HG02884 (cell line): ENCODE data around the gene PYGM.

ENCODE experiments used
- ATAC-seq: cut with Tn5 transposase; IDR thresholded peaks from one replicate; pipeline ENCODE4 v1.9.1; 2021; ENCODE audit warnings: mild to moderate bottlenecking, moderate library complexity; ENCODE audit not compliant: unreplicated experiment

The PYGM gene

DNA sequence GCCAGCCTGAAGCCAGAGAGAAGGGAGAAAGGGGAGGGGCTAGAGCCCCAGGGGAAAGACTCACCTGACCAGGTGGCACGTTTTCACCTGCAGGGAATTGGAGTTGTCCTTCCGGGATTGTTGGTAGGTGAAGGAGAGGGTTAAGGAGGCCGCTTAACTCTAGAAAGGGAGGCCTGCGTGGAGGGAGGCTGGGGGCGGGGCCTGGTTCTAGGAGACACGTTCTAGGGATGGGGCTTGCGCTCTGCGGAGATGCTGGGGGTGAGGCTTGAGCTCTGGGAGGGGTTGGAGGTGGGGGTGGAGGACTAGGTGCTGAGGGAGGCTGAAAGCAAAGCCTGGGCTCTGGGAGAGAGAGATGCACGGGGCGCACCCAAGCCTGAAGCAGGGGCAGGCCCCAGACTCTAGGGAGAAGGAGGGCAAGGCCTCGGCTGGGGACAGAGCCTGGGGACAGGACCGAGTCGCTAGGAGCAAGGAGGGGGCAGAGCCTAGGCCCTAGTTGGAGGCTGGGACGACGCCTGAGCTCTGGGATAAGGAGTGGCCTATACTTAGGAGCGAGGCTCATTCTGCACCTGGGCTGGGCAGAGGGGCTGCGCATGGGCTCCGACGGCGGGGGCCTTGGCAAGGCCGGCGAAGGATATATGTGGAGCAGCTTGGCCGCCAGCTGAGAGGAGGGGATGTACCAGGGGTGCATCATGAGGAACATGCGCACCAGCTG lies 18.2 kb downstream of the PYGM start:
- ATAC-seq = no peak

DNA sequence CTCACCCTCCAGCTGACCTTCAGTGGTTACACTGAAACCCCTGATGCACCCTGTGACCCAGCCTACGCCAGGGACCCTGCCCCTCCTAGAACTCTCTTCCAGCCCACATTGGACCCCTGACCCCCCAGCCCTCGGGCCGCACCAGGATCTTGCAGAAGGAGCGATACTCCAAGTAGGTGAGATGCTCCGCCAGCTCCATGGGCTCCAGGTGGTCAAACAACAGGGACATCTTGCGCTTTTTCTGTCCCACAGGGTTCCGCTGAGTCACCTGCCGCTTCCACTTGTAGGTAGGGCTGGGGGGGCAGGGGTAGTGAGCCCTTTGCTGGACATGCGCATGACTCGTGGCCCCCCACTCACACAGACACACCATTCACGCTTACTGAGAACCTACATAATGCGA lies 19.9 kb downstream of the PYGM start:
- no peak for ATAC-seq

GRCh38 chr11:64736654-64737053 lies 23.1 kb downstream of the PYGM start:
- ATAC-seq = no peak

- ATAC-seq = no peak
These were observed 24.0 kb downstream of the PYGM start for GRCh38 chr11:64735725-64736259.

DNA sequence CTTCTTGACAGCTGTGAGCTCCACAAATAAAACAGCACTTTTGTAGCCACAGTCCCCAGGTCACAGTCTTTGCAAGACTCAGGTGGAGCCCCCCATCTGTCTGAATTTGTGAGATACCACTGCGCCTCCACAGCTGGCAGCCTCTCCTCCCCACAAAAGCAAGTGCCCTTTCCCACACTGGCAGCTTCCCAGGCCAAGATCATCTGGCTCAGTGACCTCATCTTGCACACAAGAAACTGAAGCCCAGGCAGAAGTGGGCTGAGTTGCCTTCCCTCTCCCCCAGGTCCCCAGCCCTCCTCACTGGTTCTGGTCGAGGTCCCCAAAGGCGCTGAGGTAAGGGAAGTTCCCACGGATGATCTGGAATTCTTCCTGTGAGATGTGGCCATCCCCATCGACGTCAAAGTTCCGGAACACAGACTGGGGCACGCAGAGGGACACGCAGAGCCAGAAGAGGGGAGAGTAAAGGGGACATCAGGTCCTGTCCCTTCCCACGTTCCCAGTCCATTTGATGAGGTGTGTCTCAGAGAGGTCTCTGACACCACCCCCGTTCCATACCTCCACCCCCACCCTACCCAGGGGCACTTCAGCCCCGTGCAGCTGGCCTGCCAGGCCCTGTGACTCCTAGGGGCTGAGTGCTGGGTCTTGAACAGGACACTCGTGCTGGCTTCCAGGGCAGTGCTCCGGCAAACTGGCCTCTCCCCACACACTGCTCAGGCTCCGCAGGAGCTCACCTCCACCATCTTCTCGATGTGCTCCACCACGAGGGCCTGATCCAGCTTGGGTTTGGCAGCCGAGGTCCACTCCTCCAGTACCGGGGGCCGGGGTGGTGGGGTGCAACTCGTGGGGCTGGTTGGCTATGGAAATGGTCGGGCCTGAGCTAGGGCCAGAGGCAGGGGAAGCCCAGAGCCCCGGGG lies 24.7 kb downstream of the PYGM start:
- ATAC-seq = no peak

GRCh38 chr11:64731601-64732000 lies 28.2 kb downstream of the PYGM start:
- no peak for ATAC-seq

DNA sequence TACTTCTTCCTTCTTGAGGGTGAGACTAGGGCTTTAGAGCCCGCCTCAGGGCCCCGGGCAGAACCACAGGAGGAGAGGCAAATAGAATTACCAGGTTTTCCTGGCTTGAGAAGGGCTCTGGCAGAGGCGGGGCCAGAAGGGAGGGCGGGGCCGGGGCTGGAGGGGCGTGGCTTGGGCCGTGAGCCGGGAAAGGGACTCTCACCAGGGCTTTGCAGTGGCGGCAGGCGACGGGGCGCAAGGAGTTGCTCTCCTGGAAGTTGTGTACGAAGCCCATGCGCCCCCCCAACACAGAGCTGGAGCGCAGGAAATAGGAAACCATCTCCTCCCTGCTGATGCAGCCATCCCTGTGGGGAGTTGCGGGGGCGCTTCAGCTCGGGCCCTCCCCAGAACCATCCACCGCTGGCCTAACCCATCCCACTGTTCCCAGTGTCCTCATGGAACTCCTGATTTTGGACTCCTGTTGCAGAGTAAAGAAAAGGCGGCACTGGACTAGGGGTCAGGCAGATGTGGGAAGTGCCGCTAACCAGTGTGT lies 29.9 kb downstream of the PYGM start:
- ATAC-seq = no peak

DNA sequence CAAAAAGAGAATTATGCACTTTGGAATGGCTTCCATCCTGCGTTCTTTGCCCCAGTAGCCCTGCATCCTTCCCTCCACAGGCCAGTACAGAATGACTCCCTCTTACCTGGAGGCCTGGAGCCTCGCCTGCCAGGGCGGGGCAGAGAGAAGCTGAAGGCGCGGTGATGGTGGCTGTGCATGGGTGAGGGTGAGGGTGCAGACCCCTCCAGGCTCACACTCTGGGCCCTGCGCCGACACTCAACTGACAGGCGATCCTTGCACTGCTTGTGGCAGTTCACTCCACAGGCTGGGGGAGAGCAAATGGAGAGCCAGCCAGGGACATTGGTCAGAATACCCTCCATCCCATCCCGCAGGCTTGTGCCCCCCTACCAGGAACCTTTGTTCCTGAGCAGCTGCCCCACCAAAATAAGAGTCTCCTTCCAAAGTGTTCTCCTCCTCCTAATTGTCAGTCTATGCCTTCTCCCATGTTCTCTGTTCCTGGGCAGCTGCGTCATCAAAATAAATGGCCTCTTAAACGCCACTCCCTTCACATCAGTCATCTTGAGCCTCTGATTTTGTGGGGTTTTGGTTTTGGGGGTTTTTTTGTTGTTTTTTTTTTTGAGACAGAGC lies 30.9 kb downstream of the PYGM start:
- no peak for ATAC-seq

GRCh38 chr11:64726867-64727530 lies 32.8 kb downstream of the PYGM start:
- ATAC-seq = no peak

GRCh38 chr11:64726211-64726641 lies 33.5 kb downstream of the PYGM start:
- ATAC-seq = no peak

- ATAC-seq = no peak
These were observed 34.8 kb downstream of the PYGM start for GRCh38 chr11:64724863-64725532.

GRCh38 chr11:64723907-64724862 lies 35.6 kb downstream of the PYGM start:
- ATAC-seq = peak; percentile 11

DNA sequence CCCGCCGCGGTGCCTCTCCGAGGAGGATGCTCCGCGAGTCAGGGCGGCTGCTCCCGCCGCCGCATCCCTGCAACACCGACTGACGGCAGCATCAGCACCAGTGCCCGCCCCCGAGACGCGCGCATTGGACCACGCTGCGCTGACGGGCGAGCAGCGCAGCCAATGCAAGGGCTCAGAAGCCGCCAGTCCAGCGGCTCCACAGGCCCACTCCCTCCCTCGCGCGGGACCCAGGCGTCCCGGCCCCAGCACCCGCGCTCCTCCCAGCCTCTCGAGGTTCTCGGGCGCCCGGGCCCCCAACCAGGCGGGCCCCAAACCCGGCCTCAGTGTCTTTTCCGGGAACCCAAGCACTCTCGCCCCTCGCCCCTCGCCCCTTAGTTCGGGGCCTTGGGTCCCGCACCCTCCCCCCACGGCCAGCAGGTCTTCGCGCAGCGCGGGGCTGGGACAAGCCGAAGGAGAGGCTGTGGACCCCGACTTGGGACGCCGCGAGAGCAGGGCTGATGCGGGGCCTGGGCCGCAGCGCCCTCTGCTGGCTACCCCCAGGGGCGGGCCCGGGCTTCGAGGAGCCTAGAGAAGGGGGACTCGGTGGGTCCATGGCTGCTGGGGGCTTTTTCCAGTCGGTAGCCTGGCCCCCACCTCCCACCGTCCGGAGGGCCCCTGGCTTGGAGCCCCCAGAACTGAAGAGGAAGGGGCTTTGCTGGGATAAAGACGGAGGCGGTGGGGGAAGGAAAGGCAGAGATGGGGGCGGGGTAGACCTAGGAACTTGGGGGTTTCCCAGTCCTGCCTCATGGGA lies 36.5 kb downstream of the PYGM start, which contains the start of gene NRXN2:
TSS of gene NRXN2 (minus strand) at position 81 of the 790 bp plus-strand sequence. CDS start 9,498 bp downstream, outside the sequence.
- peak; percentile 69 for ATAC-seq

DNA sequence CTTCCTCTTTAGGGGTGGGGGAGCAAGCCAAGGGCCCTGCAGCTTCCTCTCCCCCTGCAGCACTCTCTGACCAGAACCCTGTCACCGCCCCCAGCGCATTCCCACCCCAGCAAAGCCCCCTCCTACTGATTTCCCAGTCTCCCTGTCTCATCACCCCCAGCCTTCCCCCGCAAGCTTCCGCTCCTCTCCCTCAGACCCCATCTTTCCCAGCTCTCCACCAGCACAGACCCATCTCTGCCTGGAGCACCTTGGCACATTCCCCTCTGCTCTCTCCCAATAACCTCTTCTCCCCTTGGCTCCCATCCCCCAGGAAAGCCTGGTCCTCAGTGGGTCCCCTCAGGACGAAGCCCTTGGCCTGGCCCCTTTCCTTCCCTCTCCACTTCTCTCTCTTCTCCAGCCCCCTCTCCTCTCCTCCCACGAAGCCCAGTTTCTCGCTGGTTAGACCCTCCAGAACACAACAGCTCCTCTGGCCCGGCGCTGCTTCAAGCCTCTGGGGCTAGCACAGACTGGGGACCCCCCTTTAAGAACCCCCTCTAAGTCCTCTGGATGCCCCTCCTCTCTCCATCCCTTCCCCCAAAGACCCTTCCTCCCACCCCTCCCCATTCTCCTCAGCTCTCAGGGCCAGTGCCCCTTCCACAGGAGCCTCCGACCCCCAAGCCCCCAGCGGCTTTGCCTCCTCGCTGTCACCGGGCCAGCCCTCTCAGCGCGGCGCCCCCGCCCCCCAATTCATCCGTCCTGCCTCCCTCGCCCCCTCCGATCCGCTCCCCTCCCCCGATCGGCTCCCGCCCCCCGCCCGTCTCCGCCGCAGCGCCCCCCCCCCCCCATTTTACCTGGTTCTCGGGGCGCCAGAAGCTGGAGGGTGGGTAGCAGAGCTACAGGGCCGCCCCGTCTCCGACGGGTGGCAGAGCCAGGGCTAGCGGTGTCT lies 37.4 kb downstream of the PYGM start:
- ATAC-seq = no peak

- no peak for ATAC-seq
These were observed 38.4 kb downstream of the PYGM start for GRCh38 chr11:64721359-64721699.

- no peak for ATAC-seq
These were observed 39.0 kb downstream of the PYGM start for GRCh38 chr11:64720640-64721358.
